ENCODE data around the gene ACSL5.

ACSL5 gene, protein sequence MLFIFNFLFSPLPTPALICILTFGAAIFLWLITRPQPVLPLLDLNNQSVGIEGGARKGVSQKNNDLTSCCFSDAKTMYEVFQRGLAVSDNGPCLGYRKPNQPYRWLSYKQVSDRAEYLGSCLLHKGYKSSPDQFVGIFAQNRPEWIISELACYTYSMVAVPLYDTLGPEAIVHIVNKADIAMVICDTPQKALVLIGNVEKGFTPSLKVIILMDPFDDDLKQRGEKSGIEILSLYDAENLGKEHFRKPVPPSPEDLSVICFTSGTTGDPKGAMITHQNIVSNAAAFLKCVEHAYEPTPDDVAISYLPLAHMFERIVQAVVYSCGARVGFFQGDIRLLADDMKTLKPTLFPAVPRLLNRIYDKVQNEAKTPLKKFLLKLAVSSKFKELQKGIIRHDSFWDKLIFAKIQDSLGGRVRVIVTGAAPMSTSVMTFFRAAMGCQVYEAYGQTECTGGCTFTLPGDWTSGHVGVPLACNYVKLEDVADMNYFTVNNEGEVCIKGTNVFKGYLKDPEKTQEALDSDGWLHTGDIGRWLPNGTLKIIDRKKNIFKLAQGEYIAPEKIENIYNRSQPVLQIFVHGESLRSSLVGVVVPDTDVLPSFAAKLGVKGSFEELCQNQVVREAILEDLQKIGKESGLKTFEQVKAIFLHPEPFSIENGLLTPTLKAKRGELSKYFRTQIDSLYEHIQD

DNA sequence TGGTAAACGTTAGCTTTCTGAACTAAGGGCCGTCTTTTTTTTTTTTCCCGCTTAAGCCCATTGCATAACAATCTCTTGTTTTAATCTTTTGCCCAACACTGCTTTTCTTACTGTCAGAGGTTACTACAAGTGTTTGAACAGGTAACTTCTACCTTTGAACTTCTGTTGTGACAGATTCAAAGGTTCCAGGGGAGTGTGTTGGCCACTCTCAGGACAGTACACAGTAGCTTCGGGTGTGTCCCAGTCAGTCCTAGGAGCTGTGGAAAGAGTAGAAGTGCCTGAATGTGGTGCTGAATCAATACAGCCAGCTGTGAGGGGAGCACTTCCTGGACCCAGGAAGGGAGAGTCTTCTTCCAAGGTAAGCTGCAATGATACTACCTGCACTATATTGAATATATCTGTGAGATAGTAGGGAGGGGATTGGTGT is at the start of gene ACSL5:
Gene ACSL5 (plus strand): TSS at position 205 of the 427 bp plus-strand sequence. CDS start 20,831 bp downstream, outside the sequence.
- no peak for DNase-seq

DNA sequence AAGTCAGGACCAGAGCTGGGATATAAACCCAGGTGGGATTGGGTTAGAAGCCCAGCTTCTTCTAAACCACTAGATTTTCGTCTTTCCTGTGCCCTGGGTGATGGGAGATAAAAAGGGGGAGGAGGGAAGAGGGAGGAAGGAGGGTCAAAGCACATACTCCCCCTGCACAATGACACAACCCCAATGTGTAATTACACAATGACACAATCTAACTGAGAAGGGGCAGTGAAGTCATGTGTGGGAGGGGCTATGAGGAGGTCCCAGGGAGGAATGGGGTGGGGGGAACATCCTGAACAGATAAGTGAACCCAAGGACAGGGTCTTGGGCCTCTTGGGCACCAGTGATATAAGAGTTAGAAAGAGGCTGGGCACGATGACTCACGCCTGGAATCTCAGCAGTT is 46.2 kb upstream of the ACSL5 start:
- no peak for DNase-seq

DNA sequence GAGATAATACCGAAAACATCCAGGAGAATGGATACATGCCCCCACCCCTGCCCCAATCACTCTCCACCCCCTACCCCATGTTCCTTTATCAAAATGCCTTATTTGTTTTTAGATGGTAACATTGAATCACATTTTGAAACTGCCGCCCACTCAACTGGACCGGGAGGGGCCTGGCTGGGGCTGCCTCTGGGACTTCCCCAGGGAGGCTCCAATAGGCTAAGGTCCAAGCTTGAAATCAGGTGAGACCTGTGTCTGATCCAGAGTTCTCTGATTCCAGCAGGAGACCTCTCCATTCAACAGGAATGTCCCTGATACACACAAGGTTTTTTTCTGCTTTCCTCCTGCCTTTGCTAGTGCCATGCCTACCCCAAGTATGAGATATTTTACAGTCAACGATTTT is 43.8 kb upstream of the ACSL5 start:
- DNase-seq: no peak

DNA sequence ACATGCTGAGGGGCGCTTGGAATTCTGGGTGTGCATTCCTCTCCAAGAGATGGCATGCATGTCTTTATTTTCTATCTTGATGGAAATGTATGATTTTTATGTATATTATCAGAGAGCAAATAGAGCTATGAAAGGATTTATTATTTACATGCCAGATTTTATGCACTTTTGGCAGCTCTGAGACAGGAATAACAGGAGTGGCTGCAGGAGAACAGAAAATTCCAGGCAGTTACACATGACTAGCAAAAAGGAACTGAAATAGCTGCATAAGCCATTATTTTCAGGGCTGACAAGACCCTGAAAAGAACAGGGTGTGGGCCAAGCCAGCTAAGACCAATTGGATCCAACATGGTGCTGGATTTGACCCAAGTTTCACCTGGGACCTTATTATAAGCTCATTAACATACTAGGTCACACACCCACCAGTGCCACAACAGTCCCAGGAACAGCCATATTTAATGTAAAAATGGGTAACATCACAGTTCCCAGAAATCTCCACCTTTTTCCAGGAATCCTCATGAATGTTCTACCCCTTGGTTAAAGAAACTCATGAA is 43.2 kb upstream of the ACSL5 start:
- no peak for DNase-seq

DNA sequence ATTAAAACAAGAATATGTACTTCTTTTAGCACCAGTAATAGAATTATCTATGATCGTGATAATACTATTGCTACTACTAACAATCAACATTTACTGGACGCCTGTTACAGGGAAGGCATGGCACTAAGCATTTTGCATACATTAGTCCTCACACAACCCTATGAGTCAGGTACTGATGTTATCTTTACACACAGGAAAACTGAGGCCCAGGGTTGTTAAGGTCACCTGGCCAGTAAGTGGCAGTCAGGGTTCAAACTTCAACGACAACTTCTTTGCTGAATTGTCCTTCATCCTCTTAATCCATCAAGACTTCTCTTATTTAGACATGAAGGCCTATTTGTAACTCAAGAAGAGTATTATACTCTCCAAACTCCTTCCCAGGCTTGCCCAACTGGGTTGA is 41.9 kb upstream of the ACSL5 start:
- no peak for DNase-seq

DNA sequence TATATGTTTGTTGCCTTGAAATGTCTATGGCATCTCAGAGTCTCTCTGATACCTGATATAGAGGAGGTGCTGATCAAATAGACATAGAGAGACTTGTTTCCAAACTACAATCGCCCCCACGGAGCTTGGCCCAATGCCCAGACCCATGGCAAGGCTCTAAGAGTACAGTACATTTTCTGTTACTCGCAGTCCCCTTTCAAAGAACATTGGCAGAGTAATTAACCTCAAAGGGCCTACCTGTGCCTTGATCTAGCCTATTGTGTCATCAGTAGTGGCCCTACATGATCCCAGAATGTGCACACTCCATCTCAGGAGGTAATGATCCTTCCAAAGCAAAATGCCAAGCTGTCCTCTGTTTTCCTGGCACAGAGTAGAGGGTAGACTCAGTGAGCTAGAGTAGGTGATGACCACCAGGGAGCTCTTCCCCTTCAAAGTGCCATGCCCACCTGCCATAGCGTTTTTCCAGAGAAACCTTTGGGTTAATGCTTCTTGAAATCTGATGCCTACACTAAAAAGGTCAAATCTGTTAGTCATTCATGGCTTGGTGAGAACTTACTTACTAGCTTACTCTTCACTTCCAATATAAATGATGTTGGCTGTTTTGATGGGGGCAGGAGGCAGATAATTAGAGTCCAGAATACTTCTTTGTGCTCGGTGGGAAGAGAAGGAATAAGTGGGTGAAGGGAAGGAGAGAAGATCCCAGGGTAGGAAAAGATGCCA is 41.2 kb upstream of the ACSL5 start:
- DNase-seq: no peak

DNA sequence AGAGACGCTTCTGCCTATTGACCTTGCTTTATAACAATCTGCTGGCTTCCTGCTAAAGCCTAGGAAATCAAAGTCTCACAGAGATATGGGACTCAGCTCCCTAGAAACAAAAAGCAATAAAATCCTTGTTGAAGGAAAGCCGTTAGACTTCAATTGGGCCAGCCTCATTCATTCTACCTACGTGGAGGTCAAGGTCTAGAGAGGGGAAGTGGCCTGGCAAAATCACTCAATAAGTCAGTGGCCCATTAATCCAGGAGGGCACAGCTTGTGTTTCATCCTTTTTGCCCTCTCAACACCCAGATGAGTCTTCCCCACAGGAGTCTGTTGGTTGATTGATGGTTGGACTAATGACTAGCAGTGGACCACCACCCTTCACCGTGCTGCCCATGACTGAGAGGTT is 40.5 kb upstream of the ACSL5 start:
- DNase-seq: no peak

DNA sequence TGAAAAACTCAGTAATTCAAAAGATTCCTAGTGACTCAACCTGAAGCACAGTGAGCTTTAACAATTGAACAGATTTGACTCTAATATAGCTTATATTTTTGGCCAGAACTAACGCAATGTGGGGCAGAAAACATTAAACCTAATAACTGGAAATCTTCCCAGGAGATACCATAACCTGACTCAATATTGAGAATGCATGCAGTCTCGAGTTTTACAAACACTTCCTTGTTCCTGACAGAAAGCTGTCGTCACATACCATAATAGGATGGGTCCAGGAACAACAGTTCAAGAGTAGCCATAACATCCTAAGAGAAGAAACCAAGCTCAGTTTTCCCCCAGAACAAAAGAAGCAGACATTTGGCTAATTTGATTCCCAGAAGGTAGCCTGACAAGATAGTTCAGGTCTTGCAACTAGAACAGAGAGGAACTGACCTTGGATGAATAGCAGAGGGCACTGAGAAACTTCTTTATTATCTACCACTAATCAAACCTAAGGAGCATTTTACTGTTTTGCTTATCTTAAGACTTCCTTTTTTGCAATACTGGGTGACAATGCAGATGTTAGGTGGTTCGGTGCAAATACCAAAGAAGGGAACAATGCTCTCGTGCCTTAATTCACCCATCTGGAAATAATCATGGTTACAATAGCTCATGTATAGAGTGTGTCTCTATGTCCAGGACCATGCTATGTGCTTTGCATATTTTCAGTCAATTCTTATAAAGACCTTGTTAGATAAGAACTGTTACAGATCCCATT is 38.6 kb upstream of the ACSL5 start:
- no peak for DNase-seq

DNA sequence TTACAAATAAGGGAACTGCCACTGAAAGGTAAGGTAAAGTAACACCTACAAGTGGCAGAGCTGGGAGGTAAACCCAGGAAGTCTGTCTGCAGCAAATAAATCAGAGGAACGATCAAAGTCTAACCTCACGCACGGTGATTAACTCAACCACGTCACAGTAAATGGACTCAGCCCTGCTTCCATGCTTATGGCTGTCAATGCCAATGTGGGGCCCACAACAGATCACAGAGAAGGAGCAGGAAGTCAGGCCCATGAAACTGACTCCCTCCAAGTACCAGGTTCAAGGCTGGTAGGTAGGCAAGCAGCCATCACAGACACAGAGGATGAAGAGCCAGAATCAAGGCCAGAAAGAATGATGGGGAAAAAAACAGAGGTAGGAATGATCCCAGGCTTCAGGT is 38.0 kb upstream of the ACSL5 start:
- no peak for DNase-seq

DNA sequence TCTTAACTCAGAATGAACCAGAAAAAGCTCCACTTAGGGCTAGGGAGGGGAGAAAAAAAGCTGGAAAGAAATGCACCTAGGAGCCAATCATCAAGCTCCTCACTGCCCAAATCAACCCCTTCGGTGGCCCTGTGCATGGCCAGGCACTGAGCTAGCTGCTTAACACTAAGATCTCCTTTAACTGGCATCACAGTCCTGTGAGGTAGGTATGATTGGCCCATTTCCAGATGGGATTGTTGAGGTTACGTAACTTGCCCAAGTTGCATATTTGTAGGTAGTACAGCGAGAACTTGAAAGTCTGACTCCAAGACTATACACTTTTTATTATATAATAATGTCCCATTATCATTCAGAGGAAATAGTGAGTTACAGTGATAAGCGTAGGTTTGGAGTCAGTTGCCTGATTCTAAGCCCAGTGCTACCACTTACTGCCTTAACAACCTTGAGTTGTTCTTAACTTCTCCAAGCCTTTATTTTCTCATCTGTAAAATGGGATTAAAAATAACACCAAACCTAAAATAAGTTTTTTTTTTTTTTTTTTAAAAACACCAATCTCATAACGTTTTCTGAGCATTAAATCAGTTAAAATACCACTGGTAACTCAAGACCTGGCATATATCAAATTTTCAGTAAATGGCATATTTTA is 37.2 kb upstream of the ACSL5 start:
- no peak for DNase-seq

DNA sequence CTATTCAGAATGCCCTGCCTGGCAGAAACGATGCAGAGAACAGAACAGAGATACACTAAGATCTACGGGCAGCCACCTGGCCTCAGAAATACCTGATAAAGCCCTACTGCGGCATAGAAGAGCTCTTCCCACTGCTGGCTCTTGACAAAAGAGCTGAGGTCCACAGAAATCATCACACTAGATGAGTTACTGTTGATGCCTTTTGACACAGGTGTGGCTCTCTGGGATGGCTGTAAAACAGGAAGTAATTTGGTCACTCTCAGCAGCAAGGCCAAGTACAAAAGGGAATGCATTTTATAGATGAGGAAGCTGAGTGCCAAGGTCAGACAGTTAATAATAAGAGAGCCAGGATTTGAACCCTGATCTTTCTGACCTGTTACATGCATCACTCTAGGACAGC is 35.0 kb upstream of the ACSL5 start:
- peak; percentile 82 for DNase-seq

DNA sequence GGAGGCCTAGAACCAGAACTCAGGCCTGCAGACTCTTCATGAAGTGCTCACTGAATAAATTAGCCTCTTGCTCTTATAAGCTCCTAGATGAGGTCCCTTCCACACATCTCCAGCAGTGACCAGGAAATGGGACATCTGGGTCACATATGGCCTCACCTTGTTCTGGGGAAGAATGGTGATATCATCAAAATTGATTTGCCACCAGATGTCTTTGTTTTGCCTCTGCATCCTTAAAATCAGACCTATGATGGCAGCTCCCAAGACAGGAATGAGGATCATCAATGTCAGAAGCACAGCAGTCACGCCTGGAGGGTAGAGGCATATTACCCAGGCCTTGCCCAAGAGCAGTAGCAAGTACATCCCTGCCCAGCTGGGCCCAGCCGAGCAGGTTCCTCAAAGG is 33.3 kb upstream of the ACSL5 start:
- no peak for DNase-seq

DNA sequence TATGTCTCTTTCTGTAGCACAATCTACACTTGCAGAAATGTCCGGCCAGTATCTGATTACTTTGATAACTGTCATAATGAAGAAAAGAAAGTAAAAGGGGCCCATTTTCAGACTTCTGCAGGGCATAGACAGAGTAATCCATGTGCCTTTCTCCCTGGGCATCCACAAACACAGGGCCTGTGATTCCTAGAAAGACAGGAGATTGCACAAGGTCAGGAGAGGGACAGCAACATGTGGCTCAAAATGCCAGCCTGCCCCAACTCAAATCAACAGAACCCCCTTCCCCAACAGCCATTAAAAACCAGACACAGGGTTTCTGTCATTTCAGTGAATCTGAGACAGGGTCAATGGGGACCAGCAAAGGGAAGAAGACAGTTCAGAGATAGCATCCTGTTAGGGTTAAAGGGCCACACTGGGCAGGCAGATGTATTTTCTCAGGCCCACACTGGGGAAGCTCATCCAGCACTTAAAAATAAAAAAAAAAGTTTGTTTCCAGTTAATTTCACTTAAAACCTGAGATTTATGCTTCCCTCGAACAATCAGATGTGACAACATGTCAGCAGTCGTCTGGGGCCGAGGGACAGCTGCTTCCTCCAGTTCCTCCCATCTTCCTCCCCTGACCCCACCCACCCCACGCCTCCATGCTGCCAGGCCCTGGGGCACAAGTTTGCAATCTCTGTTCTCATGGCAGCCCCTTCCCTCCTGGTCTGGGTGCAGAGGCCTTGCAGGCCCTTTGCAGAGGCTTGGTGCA is 30.7 kb upstream of the ACSL5 start:
- no peak for DNase-seq

DNA sequence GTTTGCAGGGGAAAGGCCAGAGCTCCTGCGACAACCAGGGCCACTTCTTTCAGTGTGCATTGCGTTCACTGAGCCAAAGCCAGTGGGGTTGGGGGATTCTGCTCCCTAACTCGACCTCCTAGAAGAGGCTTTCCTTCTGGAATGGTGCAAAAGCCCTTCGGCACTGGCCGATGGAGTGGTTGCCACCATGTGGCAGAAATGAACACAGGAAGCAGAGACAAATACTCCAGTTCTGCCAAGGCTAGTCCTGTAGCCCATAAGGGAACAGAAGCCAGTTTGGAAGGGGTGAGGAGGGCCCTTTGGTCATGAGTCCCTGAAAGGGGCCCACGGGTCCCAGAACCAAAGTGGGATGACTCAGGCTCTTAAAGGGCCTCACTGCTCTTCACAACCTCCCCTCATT is 29.7 kb upstream of the ACSL5 start:
- DNase-seq: no peak

DNA sequence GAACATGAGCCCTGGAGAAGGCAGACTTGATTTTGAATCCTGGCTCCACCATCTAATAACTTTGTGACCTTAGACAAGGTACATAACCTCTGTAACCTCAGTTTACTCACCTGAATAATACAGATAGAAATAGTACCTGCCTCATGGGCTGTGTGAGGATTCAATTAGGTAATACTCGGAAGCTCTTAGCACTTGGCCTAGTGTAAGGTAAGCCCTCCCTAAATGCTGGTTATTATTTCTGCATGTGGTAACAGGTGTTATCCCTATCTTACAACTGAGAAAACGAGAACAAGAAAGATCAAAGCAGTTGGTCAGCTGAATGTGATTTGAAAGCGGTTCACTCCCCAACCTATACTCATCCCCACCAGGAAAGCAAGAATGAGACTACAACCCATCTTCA is 28.7 kb upstream of the ACSL5 start:
- no peak for DNase-seq

DNA sequence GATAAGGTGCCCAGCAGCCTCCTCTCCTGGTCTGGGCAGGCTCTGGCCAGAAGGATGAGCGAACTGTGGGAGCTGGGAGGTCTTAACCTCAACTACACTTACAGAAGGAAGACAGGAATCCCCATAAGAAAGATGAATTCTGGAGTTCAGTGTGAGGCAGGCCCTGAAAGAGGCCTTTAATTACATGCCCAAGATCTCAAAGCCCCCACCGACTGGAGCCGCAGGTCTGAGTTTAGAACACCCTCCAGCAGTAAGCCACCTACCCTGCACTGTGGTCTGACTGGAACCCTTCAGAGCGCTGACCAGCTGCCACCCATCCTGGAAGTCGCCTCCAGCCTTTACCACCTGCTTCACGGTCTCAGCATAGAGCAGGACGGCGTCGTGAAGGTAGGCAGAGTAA is 28.2 kb upstream of the ACSL5 start:
- DNase-seq: no peak

DNA sequence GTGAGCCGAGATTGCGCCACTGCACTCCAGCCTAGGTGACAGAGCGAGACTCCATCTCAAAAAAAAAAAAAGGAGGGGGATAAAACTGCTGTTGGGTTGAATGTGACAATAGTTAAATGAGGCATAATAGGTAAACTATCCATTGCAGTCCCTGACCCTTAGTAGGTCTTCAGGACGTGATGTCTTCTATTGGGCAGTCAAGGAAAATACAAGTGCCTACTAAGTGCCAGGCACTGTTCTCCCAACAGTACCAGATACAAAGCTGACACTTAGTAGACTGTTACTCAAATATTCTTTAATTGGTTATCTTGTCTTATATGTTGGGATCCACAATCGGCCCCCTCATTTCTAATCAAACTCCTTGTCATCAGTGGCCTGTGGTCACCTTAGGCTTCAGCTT is 27.1 kb upstream of the ACSL5 start:
- DNase-seq: no peak

DNA sequence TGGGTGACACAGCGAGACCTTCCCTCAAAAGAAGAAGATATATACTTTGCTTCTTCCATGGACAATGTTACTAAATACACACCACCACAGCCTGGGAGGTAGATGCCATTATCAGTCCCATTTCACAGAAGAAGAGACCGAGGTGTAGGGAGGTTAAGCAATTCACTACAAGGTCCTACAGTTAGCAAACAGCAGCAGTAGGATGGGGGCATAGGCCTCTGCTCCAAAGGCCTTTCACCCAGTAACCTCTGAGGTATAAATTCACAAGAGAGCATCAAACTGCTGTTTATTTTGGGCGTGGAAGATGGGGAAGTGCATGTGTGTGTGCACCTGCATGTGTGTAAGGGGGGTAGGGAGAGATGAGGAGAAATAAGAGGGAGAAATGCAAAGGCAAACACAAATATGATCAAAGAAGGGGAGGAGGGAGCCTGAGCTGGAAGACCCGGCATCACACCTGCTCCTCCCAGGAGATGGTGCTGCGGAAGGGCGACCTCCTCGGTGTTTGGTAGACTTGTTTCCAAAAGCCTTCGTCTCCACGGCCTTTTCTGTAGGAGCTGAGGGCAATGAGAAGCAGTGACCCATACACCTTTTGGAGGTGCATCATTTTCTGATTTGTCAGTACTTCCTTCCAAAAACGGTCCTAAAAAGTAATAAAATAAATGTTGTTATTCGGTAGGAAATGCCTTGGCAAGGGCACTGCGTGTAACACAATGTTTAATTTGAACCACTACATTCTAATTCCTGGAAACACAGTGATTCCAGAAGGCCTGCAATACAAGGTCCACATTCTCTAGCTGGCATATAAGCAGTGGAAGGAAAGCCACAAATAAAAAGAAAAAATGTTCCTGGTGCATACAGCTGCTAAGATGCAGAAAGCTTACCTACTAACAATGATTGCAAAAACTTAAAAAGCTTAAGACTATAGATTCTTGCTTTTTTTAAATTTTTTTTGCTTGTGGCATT is 25.9 kb upstream of the ACSL5 start:
- DNase-seq: no peak

DNA sequence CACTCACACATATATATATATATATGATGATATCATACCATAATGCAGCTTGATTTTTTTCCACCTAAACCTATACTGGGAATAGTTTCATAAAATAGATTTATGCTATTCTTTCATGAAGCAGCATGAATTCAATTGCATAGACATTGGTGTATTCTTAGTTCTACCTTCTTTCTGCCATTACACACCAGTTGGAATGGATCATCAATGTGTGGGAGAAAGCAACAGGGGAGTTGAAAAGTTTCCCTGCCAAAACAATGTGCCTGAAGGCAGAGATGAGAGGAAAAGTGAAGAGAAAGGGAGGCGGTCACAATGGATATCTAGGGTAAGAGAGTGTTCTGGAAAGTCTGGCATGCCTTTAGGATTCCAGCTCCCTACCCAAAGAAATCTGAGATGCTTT is 25.2 kb upstream of the ACSL5 start:
- DNase-seq: no peak

DNA sequence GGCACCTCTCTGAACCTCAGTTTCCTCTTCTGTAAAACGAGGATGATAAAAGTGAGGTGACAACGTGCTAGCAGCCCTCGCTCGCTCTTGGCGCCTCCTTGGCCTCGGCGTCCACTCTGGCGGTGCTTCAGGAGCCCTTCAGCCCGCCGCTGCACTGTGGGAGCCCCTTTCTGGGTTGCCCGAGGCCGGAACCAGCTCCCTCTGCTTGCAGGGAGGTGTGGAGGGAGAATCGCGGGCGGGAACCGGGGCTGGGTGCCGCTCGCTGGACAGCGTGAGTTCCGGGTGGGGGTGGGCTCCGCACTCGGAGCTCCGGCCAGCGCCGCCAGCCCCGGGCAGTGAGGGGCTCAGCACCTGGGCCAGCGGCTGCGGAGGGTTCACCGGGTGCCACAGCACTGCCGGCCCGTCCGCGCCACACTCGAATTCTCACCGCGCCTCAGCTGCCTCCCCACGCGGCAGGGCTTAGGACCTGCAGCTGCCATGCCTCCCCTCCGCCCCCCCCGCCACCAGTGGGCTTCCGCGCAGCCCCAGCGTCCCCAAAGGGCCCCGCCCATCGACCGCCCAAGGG is 24.3 kb upstream of the ACSL5 start:
- DNase-seq: no peak
